ENCODE data around the gene ID2.

Gene ID2

GRCh38 chr2:8648441-8649213, 33.2 kb upstream of the ID2 start:
- DNase-seq (ENCODE audit: low spot score), result no peak

- DNase-seq (ENCODE audit: low spot score), result no peak
These were observed 32.1 kb upstream of the ID2 start for GRCh38 chr2:8649718-8650117.

- DNase-seq (ENCODE audit: low spot score), result no peak
These were observed 31.6 kb upstream of the ID2 start for GRCh38 chr2:8650256-8650655.

- no peak for DNase-seq (ENCODE audit: low spot score)
These were observed 29.0 kb upstream of the ID2 start for GRCh38 chr2:8652774-8653426.

- DNase-seq (ENCODE audit: low spot score), result no peak
These were observed 28.4 kb upstream of the ID2 start for GRCh38 chr2:8653485-8653884.

GRCh38 chr2:8654041-8654440, 27.8 kb upstream of the ID2 start:
- DNase-seq (ENCODE audit: low spot score), result no peak

- DNase-seq (ENCODE audit: low spot score), result no peak
These were observed 27.4 kb upstream of the ID2 start for GRCh38 chr2:8654483-8654882.

GRCh38 chr2:8656160-8656641, 25.7 kb upstream of the ID2 start:
- DNase-seq (ENCODE audit: low spot score), result no peak

GRCh38 chr2:8656811-8657210, 25.0 kb upstream of the ID2 start:
- DNase-seq (ENCODE audit: low spot score), result no peak

GRCh38 chr2:8657423-8658062, 24.3 kb upstream of the ID2 start:
- DNase-seq (ENCODE audit: low spot score), result no peak

GRCh38 chr2:8658064-8658862, 23.6 kb upstream of the ID2 start:
- DNase-seq (ENCODE audit: low spot score), result no peak

- DNase-seq (ENCODE audit: low spot score), result no peak
These were observed 22.6 kb upstream of the ID2 start for GRCh38 chr2:8659092-8659734.

- DNase-seq (ENCODE audit: low spot score), result no peak
These were observed 21.9 kb upstream of the ID2 start for GRCh38 chr2:8659735-8660492.

GRCh38 chr2:8661235-8661634, 20.6 kb upstream of the ID2 start:
- no peak for DNase-seq (ENCODE audit: low spot score)

- no peak for DNase-seq (ENCODE audit: low spot score)
These were observed 20.1 kb upstream of the ID2 start for GRCh38 chr2:8661736-8662135.

- no peak for DNase-seq (ENCODE audit: low spot score)
These were observed 19.5 kb upstream of the ID2 start for GRCh38 chr2:8662239-8662879.

- no peak for DNase-seq (ENCODE audit: low spot score)
These were observed 17.9 kb upstream of the ID2 start for GRCh38 chr2:8663997-8664396.

GRCh38 chr2:8666581-8666980, 15.3 kb upstream of the ID2 start:
- no peak for DNase-seq (ENCODE audit: low spot score)

- no peak for DNase-seq (ENCODE audit: low spot score)
These were observed 13.9 kb upstream of the ID2 start for GRCh38 chr2:8667896-8668512.

- no peak for DNase-seq (ENCODE audit: low spot score)
These were observed 12.6 kb upstream of the ID2 start for GRCh38 chr2:8669157-8669817.

Measured in CD4-positive, alpha-beta T cell treated with Interleukin-6 at 100 ng/mL for 8 hours (primary cell).